ENCODE data around the gene BLM. TPM values are rescaled to one million over a fixed set of nuclear protein-coding genes. Genes with fewer than 3 reads are reported as not detected.
A peak's percentile ranks its signal among the peaks of the same experiment; 100 is the strongest.
"Not testable (repeated sequence)": the region's sequence is repeated elsewhere in the genome, so short reads cannot be mapped to it uniquely, and the experiment has no call there.

The BLM gene
- total and polyA plus RNA-seq, 7 experiments from 2014 or later = 2.8 to 53.1 (median 6.3) TPM

- Mint-ChIP-seq H3K27me3 (no peaks in the 10 kb centered on the region), H3K4me3 (no peak overlapping the region), H3K36me3 (peaks cover 0 to 6% (median 0%) of the 10 kb centered on the region in 5 donors), H3K27ac (no peak overlapping the region), H3K9me3 (no peaks in the 10 kb centered on the region), H3K4me1 (peaks cover 28 to 74% (median 54%) of the 10 kb centered on the region in 7 donors)
- no peak for ATAC-seq
- Histone ChIP-seq H3K9me3 (ENCODE audit: control insufficient read depth in 2 of 3, low read length in 3 of 3) (no peaks in the 10 kb centered on the region), H3K4me3 (ENCODE audit: low read length) (no peak overlapping the region), H3K27me3 (ENCODE audit: control insufficient read depth in 2 of 2, insufficient read depth in 2 of 2, low read length in 2 of 2) (no peaks in the 10 kb centered on the region), H3K27ac (ENCODE audit: low read depth, low read length) (no peak overlapping the region), H3K4me1 (ENCODE audit: control insufficient read depth in 2 of 2, insufficient read depth in 2 of 2, low read length in 2 of 2) (peaks cover 11 to 29% of the 10 kb centered on the region in 2 donors), H3K36me3 (ENCODE audit: control insufficient read depth in 2 of 3, insufficient read depth in 3 of 3, low read length in 3 of 3) (no peaks in the 10 kb centered on the region)
- intact Hi-C loops (cut with micrococcal nuclease) = no loop called here
- POLR2A ChIA-PET = no interaction called here
- DNase-seq = no peak
- CTCF ChIA-PET = no interaction called here
Measured at GRCh38 chr15:90683371-90683770, 33.8 kb upstream of the BLM start.

GRCh38 chr15:90683876-90684275, 33.3 kb upstream of the BLM start:
- intact Hi-C loops (cut with micrococcal nuclease) = no loop called here
- H3K4me1 Mint-ChIP-seq = peaks cover 27 to 70% (median 49%) of the 10 kb centered on the region in 7 donors
- CTCF ChIA-PET = no interaction called here
- H3K27ac Mint-ChIP-seq = peak overlapping the region in 1 of 9 donors; percentile 33
- H3K27me3 Mint-ChIP-seq = no peaks in the 10 kb centered on the region
- H3K4me1 ChIP-seq (ENCODE audit: control insufficient read depth in 2 of 2, insufficient read depth in 2 of 2, low read length in 2 of 2) = peaks cover 10 to 25% of the 10 kb centered on the region in 2 donors
- POLR2A ChIA-PET = no interaction called here
- DNase-seq (no peak), ATAC-seq (no peak)
- no peak overlapping the region for H3K4me3 Mint-ChIP-seq
- H3K27ac ChIP-seq (ENCODE audit: low read depth, low read length) = no peak overlapping the region
- H3K9me3 ChIP-seq (ENCODE audit: control insufficient read depth in 2 of 3, low read length in 3 of 3) = no peaks in the 10 kb centered on the region
- H3K9me3 Mint-ChIP-seq = no peaks in the 10 kb centered on the region
- H3K36me3 ChIP-seq (ENCODE audit: control insufficient read depth in 2 of 3, insufficient read depth in 3 of 3, low read length in 3 of 3) = no peaks in the 10 kb centered on the region
- peaks cover 0 to 7% (median 0%) of the 10 kb centered on the region in 5 donors for H3K36me3 Mint-ChIP-seq
- no peaks in the 10 kb centered on the region for H3K27me3 ChIP-seq (ENCODE audit: control insufficient read depth in 2 of 2, insufficient read depth in 2 of 2, low read length in 2 of 2)
- H3K4me3 ChIP-seq (ENCODE audit: low read length) = no peak overlapping the region

GRCh38 chr15:90684281-90684680, 32.9 kb upstream of the BLM start:
- H3K36me3 ChIP-seq (ENCODE audit: control insufficient read depth in 2 of 3, insufficient read depth in 3 of 3, low read length in 3 of 3) = no peaks in the 10 kb centered on the region
- H3K27me3 Mint-ChIP-seq = no peaks in the 10 kb centered on the region
- CTCF ChIA-PET = no interaction called here
- no peak overlapping the region for H3K4me3 ChIP-seq (ENCODE audit: low read length)
- POLR2A ChIA-PET = interaction anchor here (1.0 kb wide), 1 partner anchor 248 kb away, joined by 3 read pairs; the partner anchor contains the start of gene HDDC3
- no peak overlapping the region for H3K4me3 Mint-ChIP-seq
- no peak for DNase-seq
- peaks cover 10 to 21% of the 10 kb centered on the region in 2 donors for H3K4me1 ChIP-seq (ENCODE audit: control insufficient read depth in 2 of 2, insufficient read depth in 2 of 2, low read length in 2 of 2)
- no peaks in the 10 kb centered on the region for H3K27me3 ChIP-seq (ENCODE audit: control insufficient read depth in 2 of 2, insufficient read depth in 2 of 2, low read length in 2 of 2)
- ATAC-seq = no peak
- H3K4me1 Mint-ChIP-seq = peaks cover 25 to 66% (median 45%) of the 10 kb centered on the region in 7 donors
- peaks cover 0 to 5% (median 0%) of the 10 kb centered on the region in 5 donors for H3K36me3 Mint-ChIP-seq
- H3K27ac Mint-ChIP-seq = peak overlapping the region in 5 of 9 donors; percentile 40 to 87 (median 73)
- no peaks in the 10 kb centered on the region for H3K9me3 ChIP-seq (ENCODE audit: control insufficient read depth in 2 of 3, low read length in 3 of 3)
- no peak overlapping the region for H3K27ac ChIP-seq (ENCODE audit: low read depth, low read length)
- H3K9me3 Mint-ChIP-seq = no peaks in the 10 kb centered on the region
- intact Hi-C loops (cut with micrococcal nuclease) = no loop called here

- ChIA-PET POLR2A (interaction anchor here (0.6 to 1.9 kb wide), 8 partner anchors 8 to 480 kb away, joined by 3 to 7 read pairs (median 3); partner anchors contain the start of genes BLM and HDDC3), CTCF (interaction anchor here (1.3 kb wide), 1 partner anchor 38 kb away, joined by 3 read pairs; no protein-coding TSS in a partner anchor)
- ATAC-seq (peak; percentile 54), DNase-seq (no peak)
- Mint-ChIP-seq H3K27ac (peak overlapping the region; percentile 52 to 97 (median 80)), H3K4me3 (peak overlapping the region in 9 of 10 donors; percentile 13 to 77 (median 47)), H3K36me3 (peaks cover 0 to 10% (median 0%) of the 10 kb centered on the region in 5 donors), H3K4me1 (peaks cover 25 to 53% (median 36%) of the 10 kb centered on the region in 7 donors), H3K27me3 (no peaks in the 10 kb centered on the region), H3K9me3 (peaks cover 0 to 1% (median 0%) of the 10 kb centered on the region in 11 donors)
- H3K9me3 ChIP-seq (ENCODE audit: control insufficient read depth in 2 of 3, low read length in 3 of 3) = no peaks in the 10 kb centered on the region
- intact Hi-C loops (cut with micrococcal nuclease) = loop anchor here (1.0 to 2.0 kb wide), 5 partner anchors 8 to 123 kb away; partner anchors contain the start of gene BLM (in 2 of the 2)
- H3K27ac ChIP-seq (ENCODE audit: low read depth, low read length) = peak overlapping the region; percentile 24
- H3K27me3 ChIP-seq (ENCODE audit: control insufficient read depth in 2 of 2, insufficient read depth in 2 of 2, low read length in 2 of 2) = no peaks in the 10 kb centered on the region
- no peaks in the 10 kb centered on the region for H3K36me3 ChIP-seq (ENCODE audit: control insufficient read depth in 2 of 3, insufficient read depth in 3 of 3, low read length in 3 of 3)
- peaks cover 10 to 20% of the 10 kb centered on the region in 2 donors for H3K4me1 ChIP-seq (ENCODE audit: control insufficient read depth in 2 of 2, insufficient read depth in 2 of 2, low read length in 2 of 2)
- no peak overlapping the region for H3K4me3 ChIP-seq (ENCODE audit: low read length)
Measured at GRCh38 chr15:90685591-90686434, 31.3 kb upstream of the BLM start.

- Histone ChIP-seq H3K4me3 (ENCODE audit: low read length) (no peak overlapping the region), H3K9me3 (ENCODE audit: control insufficient read depth in 2 of 3, low read length in 3 of 3) (no peaks in the 10 kb centered on the region), H3K27ac (ENCODE audit: low read depth, low read length) (peak overlapping the region; percentile 24), H3K4me1 (ENCODE audit: control insufficient read depth in 2 of 2, insufficient read depth in 2 of 2, low read length in 2 of 2) (peaks cover 10 to 20% of the 10 kb centered on the region in 2 donors), H3K27me3 (ENCODE audit: control insufficient read depth in 2 of 2, insufficient read depth in 2 of 2, low read length in 2 of 2) (no peaks in the 10 kb centered on the region), H3K36me3 (ENCODE audit: control insufficient read depth in 2 of 3, insufficient read depth in 3 of 3, low read length in 3 of 3) (no peaks in the 10 kb centered on the region)
- Mint-ChIP-seq H3K36me3 (peaks cover 0 to 10% (median 0%) of the 10 kb centered on the region in 5 donors), H3K27me3 (no peaks in the 10 kb centered on the region), H3K27ac (peak overlapping the region; percentile 41 to 97 (median 80)), H3K9me3 (peaks cover 0 to 1% (median 0%) of the 10 kb centered on the region in 11 donors), H3K4me3 (peak overlapping the region; percentile 16 to 77 (median 46)), H3K4me1 (peaks cover 25 to 51% (median 36%) of the 10 kb centered on the region in 7 donors)
- peak; percentile 91 for ATAC-seq
- ChIA-PET POLR2A (interaction anchor here (0.8 to 1.9 kb wide), 7 partner anchors 9 to 481 kb away, joined by 3 to 7 read pairs (median 3); partner anchors contain the start of gene BLM), CTCF (interaction anchor here (0.7 kb wide), 1 partner anchor 199 kb away, joined by 3 read pairs; no protein-coding TSS in a partner anchor)
- intact Hi-C loops (cut with micrococcal nuclease) = loop anchor here (1.0 to 2.0 kb wide), 5 partner anchors 8 to 124 kb away; partner anchors contain the start of gene BLM (in 2 of the 2)
- DNase-seq = peak in 7 of 9 donors; percentile 52 to 83 (median 72)
Measured at GRCh38 chr15:90686435-90687218, 30.5 kb upstream of the BLM start.

GRCh38 chr15:90689326-90689961, 27.7 kb upstream of the BLM start:
- DNase-seq; H3K27ac Mint-ChIP-seq; H3K27ac ChIP-seq (ENCODE audit: low read depth, low read length); ATAC-seq; H3K27me3 Mint-ChIP-seq; intact Hi-C loops (cut with micrococcal nuclease); H3K27me3 ChIP-seq (ENCODE audit: control insufficient read depth in 2 of 2, insufficient read depth in 2 of 2, low read length in 2 of 2); H3K4me3 Mint-ChIP-seq; H3K36me3 ChIP-seq (ENCODE audit: control insufficient read depth in 2 of 3, insufficient read depth in 3 of 3, low read length in 3 of 3); H3K9me3 Mint-ChIP-seq; H3K9me3 ChIP-seq (ENCODE audit: control insufficient read depth in 2 of 3, low read length in 3 of 3); H3K4me3 ChIP-seq (ENCODE audit: low read length): not testable (repeated sequence)
- CTCF ChIA-PET = interaction anchor here (0.8 to 1.1 kb wide), 3 partner anchors 40 to 70 kb away, joined by 3 to 4 read pairs (median 3); no protein-coding TSS in a partner anchor
- peaks cover 0 to 10% (median 0%) of the 10 kb centered on the region in 5 donors for H3K36me3 Mint-ChIP-seq
- POLR2A ChIA-PET = interaction anchor here (1.6 kb wide), 1 partner anchor 26 kb away, joined by 3 read pairs; no protein-coding TSS in a partner anchor
- H3K4me1 Mint-ChIP-seq = peaks cover 20 to 64% (median 33%) of the 10 kb centered on the region in 7 donors
- peaks cover 10 to 20% of the 10 kb centered on the region in 2 donors for H3K4me1 ChIP-seq (ENCODE audit: control insufficient read depth in 2 of 2, insufficient read depth in 2 of 2, low read length in 2 of 2)

Measured in naive thymus-derived CD4-positive, alpha-beta T cell (primary cell).